PFSK-1 (cell line): ENCODE data around the gene TAF3.

ENCODE experiments used
- FOXP2 ChIP-seq: optimal IDR thresholded peaks from 2 replicates; pipeline ENCODE3; 2011; ENCODE audit warnings: borderline replicate concordance, control low read depth, inconsistent platforms; ENCODE audit not compliant: insufficient read depth; ENCODE audit errors: extremely low read length, extremely low read depth
- POLR2AphosphoS5 ChIP-seq: IDR thresholded peaks from 2 replicates; pipeline ENCODE4 v1.6.1; 2012; ENCODE audit warnings: low read depth, mild to moderate bottlenecking, control low read depth, low read length, moderate library complexity
- SIN3A ChIP-seq: IDR thresholded peaks from 2 replicates; pipeline ENCODE4 v1.6.1; 2012; ENCODE audit warnings: mild to moderate bottlenecking, low read length, moderate library complexity, borderline replicate concordance; ENCODE audit not compliant: insufficient read depth
- TAF1 ChIP-seq: IDR thresholded peaks from 2 replicates; pipeline ENCODE4 v1.6.1; 2012; ENCODE audit warnings: low read length, control low read depth, borderline replicate concordance; ENCODE audit not compliant: insufficient read depth
- TF ChIP-seq, protein P1 (sequence below), 2 experiments: IDR thresholded peaks; 2 replicates each; pipeline versions ENCODE4 v1.6.1 to v1.8.0; 2011 to 2012; ENCODE audit warnings: low read depth in 2 of 2, low read length in 2 of 2, control low read depth in 1 of 2, inconsistent platforms in 1 of 2, mild to moderate bottlenecking in 1 of 2, moderate library complexity in 1 of 2; ENCODE audit not compliant: insufficient read depth in 1 of 2

The TAF3 gene

DNA sequence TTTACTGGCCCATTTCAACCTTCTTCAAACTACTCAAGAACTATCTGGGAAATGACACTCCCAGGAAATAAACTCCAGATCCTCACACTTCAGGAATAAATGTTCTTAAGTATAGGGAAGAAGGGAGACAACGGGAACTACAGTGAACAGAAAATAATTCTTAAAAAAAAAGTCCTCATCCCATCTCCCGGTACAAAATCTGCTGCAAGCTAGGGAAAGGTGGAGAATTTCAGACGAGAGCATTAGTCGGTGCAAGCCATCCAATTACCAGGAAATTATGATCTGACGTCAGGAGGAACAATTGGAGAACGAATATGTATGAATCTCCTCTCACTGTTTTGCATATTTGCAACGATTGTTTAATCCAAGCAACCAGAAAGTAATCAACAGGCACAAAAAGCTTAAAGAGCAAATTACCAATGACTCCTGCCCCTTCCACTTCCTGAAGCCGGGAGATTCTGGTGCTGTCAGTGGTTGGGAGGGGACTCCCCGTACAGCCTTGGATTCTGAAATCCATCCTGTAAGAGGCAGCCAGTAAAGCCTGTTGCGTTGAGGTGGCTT is 221.1 kb downstream of the TAF3 start:
- TF ChIP-seq SIN3A (no peak), FOXP2 (no peak), TAF1 (no peak), POLR2AphosphoS5 (no peak)
- TF ChIP-seq, protein P1, sequence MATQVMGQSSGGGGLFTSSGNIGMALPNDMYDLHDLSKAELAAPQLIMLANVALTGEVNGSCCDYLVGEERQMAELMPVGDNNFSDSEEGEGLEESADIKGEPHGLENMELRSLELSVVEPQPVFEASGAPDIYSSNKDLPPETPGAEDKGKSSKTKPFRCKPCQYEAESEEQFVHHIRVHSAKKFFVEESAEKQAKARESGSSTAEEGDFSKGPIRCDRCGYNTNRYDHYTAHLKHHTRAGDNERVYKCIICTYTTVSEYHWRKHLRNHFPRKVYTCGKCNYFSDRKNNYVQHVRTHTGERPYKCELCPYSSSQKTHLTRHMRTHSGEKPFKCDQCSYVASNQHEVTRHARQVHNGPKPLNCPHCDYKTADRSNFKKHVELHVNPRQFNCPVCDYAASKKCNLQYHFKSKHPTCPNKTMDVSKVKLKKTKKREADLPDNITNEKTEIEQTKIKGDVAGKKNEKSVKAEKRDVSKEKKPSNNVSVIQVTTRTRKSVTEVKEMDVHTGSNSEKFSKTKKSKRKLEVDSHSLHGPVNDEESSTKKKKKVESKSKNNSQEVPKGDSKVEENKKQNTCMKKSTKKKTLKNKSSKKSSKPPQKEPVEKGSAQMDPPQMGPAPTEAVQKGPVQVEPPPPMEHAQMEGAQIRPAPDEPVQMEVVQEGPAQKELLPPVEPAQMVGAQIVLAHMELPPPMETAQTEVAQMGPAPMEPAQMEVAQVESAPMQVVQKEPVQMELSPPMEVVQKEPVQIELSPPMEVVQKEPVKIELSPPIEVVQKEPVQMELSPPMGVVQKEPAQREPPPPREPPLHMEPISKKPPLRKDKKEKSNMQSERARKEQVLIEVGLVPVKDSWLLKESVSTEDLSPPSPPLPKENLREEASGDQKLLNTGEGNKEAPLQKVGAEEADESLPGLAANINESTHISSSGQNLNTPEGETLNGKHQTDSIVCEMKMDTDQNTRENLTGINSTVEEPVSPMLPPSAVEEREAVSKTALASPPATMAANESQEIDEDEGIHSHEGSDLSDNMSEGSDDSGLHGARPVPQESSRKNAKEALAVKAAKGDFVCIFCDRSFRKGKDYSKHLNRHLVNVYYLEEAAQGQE (IDR thresholded peaks at IDR 0.05; ENCODE audit: insufficient read depth in 1 of 2, low read depth in 2 of 2, low read length in 2 of 2): no peak

DNA sequence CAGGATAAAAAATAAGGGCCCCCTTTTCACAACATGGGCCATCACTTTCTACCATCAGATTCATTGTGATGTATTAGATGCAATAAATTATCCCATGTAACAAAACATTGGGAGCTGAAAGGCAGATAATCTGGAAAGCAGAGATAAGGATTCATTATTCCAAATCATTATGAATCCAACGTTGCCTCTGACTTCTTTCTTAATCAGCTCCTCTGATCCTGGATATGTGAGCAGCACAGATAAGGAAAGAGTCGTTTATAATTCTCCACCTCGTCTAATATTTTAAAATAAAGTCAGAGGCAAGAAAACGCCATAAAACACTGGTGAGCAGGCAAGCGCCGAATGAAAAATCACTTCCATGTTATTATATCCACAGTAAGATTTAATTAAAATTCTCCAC is 222.3 kb downstream of the TAF3 start:
- no peak for TF ChIP-seq POLR2AphosphoS5
- no peak for TF ChIP-seq SIN3A
- TF ChIP-seq, protein P1 (IDR thresholded peaks at IDR 0.05; ENCODE audit: insufficient read depth in 1 of 2, low read depth in 2 of 2, low read length in 2 of 2): no peak
- no peak for TF ChIP-seq FOXP2
- no peak for TF ChIP-seq TAF1

DNA sequence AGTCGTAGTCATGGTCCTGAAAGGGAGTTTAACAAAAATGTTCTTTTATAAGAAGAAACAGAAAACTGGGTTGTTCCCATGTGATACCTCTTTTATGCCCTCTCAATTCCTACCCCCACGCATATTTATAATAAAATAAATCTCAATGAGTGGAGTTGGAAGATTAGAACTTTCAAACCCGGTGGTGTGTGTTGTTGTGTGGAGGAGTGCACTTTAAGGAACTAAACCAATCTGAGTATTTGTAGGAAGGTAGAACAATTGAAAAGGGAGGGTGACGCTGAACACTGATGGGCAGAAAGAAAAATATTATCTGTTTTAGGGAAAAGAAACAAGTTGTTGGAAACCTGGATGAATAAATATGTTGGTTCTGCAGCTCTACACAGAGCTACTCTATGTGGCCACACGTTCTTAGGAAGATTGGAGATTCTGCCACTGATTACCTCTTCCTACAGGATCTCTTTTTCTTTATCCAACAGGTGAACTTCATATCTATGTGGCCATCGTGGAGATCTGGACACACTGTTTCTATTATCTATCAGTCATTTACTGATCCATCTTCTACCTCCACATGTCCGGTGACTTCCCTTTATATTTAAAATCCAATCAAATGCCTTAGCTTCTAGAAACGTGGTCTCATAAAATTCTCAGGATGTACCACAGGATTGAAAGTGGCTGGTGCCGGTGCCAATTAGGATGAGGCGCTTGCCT is 223.1 kb downstream of the TAF3 start:
- TF ChIP-seq POLR2AphosphoS5 (no peak), SIN3A (no peak), FOXP2 (no peak), TAF1 (no peak)
- TF ChIP-seq, protein P1 (IDR thresholded peaks at IDR 0.05; ENCODE audit: insufficient read depth in 1 of 2, low read depth in 2 of 2, low read length in 2 of 2): no peak

DNA sequence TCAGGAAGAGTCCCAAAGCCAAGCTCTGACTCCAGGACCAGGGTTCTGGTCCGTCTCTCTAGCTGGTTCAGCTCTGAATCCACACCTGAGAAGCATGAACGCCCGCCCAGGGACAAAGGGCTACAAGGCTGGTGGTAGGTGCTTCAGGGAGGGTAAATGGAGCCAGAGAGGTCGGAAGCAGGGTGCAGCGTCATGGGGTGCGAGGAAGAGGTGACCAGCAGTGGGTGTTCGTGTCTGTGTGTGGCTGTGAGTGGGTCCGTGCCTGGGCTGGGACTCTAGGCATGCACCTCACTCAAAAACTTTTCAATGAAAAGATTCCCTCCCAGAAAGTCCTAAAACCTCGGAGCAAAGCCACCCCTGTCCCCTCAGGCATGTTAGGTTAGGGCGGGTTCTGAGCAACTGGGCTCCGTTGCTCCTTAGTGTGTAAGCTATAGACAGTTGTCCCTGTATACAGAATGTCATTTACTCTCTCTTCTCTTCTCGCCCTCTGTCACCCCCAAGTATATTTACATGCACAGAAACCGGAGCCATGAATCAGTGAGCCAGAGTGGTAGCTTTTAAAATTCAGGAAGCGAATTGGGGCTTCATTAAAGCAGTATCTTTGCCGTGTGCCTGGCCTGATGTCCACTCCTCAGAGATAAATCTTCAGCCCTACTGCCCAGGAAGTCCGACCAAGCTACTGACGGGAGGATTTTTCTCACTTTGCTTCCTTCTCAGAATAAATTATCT is 223.9 kb downstream of the TAF3 start:
- TF ChIP-seq POLR2AphosphoS5 (no peak), FOXP2 (no peak), TAF1 (no peak), SIN3A (no peak)
- TF ChIP-seq, protein P1 (IDR thresholded peaks at IDR 0.05; ENCODE audit: insufficient read depth in 1 of 2, low read depth in 2 of 2, low read length in 2 of 2): no peak
